LoVo (cell line): Measurements from ENCODE around the gene MRPL51.

Experiments used
- DNase-seq: peaks from one replicate; pipeline ENCODE4 v3.0.0-alpha.2; 2016; ENCODE audit warnings: low spot score

MRPL51 gene

DNA sequence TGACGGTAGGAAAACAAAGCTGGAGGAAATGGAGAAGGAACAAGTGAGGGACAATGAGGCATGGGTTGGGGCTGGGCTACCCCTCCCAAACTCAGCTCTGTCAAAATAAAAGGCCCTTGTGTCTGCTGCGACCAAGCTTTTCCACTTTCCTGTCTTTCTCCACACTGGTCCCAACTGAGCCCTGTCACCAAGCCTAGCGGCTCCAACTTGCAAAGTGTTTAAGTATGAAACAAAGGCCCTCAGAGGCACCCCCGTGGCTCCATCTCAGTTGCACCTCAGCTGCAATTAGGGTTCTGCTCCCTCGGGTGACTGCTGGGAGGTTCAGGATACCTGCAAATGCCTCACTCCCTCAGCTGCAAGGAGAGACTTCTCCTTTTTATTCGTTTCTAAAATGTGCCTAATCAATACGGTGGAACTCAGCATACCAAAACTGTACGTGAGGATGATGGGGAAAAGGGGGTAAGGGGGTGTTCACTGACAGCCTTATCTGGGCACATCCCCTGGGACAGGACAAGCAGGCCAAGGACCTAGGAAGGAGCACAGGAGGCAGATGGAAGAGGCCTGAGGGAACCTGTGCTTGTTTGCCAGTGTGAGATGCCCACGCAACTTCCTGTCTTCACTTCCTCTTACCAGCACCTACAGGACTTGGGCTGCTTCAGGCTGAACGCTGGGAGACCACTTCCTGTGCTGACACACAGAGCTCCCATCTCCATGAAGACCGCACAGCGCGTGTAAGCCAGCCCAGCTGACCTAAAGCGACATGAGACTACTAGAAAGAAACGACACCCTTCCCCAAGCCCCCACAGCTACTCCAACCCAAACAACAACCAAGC lies 31.4 kb downstream of the MRPL51 start:
- DNase-seq, result no peak

DNA sequence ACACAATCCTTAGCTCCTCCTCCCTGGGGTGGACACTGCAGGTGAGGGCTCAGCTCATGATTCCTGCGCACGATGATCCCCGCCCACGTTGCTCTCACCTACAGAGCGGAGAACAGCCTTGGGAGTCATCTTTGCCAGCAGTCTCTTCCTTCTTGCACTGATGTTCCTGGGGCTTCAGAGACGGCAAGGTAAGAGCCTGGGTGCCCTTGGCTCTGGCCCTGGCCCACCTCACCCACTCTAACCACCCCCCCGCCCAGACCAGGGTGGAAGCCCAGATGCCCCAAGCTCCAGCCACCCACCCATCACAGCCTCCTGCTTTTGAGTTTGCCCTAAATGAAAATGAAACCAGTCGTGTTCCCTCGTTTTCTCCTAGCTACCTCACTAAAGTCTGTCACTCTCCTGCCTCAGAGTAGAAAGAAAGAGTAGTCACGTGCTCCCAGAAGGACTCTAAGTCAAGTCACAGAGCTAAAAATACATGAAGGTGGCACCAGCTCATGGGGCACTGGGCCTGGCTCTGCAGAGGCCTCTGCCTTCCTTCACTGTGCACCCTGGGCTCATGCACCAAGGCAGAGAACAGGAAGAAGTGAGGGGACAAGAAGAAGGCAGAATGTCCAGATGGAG lies 32.2 kb downstream of the MRPL51 start:
- no peak for DNase-seq

- DNase-seq, result no peak
These were observed 34.1 kb downstream of the MRPL51 start for GRCh38 chr12:6459004-6459337.

GRCh38 chr12:6458281-6459003 lies 34.6 kb downstream of the MRPL51 start:
- no peak for DNase-seq

GRCh38 chr12:6457220-6457945 lies 35.7 kb downstream of the MRPL51 start:
- no peak for DNase-seq

DNA sequence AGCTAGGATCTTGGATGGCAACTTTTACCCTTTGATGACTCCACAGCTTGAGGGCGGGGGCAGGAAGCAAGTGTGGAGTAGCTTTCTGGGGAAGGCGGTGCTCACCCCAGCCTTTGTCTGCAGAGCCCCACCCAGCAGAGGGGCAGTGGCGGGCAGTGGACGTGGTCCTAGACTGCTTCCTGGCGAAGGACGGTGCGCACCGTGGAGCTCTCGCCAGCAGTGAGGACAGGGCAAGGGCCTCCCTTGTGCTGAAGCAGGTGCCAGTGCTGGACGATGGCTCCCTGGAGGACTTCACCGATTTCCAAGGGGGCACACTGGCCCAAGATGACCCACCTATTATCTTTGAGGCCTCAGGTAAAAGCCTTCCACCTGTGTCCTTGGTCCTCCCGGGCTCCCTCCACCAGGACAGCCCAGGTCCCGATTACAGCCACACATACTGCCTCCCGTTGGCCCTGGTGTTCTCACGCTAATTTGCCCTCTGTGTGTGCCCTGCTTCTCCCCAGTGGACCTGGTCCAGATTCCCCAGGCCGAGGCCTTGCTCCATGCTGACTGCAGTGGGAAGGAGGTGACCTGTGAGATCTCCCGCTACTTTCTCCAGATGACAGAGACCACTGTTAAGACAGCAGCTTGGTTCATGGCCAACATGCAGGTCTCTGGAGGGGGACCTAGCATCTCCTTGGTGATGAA lies 40.0 kb downstream of the MRPL51 start:
- DNase-seq, result no peak

- DNase-seq, result peak; percentile 25
These were observed 40.7 kb downstream of the MRPL51 start for GRCh38 chr12:6452245-6452943.

DNA sequence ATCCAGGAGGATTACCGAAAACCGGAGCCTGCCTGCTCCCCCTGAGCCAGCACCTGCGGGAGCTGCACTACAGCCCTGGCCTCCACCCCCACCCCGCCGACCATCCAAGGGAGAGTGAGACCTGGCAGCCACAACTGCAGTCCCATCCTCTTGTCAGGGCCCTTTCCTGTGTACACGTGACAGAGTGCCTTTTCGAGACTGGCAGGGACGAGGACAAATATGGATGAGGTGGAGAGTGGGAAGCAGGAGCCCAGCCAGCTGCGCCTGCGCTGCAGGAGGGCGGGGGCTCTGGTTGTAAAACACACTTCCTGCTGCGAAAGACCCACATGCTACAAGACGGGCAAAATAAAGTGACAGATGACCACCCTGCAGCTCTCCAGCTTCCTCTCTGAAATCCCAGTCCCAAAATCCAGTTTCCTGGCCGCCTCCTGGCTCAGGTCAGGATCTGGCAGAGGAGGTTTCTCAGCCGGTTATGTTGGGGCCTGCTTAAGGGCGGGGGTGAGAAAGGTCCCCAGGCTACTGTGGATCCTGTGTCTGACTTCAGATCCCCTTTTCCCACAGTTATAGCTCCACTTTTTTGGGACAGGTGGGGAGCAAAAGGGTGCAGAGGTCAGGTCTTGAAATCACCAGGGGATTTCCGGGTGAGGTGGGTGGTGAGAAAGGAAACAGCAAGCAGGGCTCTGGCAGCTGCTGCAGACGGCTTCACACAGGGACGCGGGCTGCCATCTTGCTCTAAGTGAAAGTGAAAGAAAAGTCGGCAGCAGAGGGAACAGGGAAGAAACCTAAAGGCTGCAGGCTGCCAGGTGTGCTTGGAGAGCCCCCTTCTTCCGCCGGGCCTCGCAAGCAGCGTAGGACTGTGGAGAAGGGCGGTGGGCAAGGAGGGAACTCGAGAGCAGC lies 41.5 kb downstream of the MRPL51 start, which contains the start of gene TAPBPL:
Gene TAPBPL (plus strand): TSS at position 695 of the 897 bp plus-strand sequence. CDS start 207 bp downstream, outside the sequence.
- DNase-seq, result peak; percentile 89

DNA sequence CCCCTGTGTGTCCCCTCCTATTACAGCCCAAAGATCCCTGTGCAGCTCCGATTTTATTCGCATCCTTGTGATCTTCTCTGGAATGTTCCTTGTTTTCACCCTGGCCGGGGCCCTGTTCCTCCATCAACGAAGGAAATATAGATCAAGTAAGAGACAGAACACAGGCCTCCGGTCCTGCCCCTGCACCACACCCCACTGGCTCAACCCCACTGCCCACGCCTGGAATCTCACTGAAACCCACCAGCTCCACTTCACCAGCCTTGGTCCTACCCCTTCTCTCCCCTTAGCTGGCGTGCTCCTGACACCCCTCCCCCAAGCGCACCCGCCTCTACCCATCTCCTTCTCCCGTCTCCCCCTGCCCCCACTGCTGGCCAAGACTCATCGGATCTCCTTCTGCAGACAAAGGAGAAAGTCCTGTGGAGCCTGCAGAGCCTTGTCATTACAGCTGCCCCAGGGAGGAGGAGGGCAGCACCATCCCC lies 42.2 kb downstream of the MRPL51 start:
- DNase-seq, result no peak

DNA sequence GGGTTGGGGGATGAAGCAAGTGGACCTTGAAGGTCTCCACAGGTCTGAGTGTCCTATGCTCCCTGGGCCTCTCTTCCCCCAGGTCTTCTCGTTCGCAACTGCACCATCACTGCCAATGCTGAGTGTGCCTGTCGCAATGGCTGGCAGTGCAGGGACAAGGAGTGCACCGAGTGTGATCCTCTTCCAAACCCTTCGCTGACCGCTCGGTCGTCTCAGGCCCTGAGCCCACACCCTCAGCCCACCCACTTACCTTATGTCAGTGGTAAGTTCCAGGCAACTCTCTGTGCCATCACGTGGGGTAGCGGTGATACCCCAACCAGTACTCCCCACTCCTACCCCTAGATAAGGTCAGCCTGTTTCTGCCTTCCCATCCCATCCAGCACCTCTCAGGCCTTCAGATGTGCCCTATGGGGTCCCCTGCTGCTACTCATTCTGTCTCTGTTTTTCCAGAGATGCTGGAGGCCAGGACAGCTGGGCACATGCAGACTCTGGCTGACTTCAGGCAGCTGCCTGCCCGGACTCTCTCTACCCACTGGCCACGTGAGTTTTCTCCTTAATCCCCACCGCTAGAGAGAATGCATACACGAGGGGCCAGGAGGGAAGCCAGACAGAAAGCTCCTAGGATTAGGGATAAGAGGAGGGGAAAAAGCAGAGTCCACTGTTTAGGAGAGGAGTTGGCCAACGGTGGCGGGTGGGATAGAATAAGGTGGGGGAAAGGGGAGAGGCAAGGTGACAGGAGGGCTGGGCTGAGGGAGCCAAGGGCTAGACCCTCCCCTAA lies 42.8 kb downstream of the MRPL51 start:
- no peak for DNase-seq

DNA sequence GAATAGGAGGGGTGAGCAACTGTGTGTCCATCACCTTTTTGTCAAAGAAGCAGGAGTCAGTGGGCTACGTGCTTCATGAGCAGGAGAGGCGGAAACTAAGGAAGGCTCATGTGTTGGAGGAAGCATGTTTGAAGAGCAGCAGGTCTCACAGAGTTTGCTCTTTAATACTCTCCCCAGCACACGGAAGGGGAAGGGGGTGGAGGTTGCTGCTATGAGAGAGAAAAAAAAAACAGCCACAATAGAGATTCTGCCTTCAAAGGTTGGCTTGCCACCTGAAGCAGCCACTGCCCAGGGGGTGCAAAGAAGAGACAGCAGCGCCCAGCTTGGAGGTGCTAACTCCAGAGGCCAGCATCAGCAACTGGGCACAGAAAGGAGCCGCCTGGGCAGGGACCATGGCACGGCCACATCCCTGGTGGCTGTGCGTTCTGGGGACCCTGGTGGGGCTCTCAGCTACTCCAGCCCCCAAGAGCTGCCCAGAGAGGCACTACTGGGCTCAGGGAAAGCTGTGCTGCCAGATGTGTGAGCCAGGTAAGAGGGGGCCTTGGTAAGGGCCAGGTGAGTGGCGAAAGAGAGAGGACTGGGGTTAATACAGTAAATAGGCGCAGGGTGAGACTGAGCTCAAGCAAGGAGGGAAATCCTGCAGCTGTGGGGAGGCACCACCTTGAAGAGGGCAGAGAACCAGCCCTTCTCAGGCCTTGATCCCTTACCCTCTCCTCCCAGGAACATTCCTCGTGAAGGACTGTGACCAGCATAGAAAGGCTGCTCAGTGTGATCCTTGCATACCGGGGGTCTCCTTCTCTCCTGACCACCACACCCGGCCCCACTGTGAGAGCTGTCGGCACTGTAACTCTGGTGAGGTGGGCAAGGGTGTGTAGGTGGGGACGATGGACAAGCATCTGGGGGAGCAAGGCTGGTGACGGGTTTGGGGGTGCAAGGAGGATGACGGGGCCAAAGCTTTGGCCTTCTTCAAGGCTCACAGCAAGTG lies 48.1 kb downstream of the MRPL51 start, which contains the start of gene CD27:
Gene CD27 (plus strand): TSS at position 252 of the 985 bp plus-strand sequence. CDS start 141 bp downstream, at position 393.
- DNase-seq, result no peak

DNA sequence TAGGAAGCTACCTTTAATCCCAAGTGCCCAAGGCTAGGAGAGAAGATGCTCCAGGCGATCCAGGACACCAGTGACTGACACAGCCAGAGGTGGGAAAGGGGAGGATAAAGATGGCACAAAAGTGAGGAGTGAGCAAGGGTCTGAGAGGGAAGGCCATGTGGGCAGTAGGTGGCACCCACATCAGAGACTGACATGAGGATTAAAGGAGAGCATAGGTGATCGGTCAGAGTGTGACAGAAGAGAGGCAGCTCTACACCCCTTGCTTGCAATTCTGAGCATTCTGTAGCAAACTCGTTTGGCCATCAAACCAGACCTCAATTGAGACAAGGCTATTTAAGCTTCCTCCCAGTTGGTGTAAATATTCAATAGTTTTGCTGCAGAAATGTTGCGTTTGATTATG lies 49.0 kb downstream of the MRPL51 start:
- no peak for DNase-seq

GRCh38 chr12:6443361-6443983 lies 49.6 kb downstream of the MRPL51 start:
- no peak for DNase-seq

- DNase-seq, result no peak
These were observed 50.2 kb downstream of the MRPL51 start for GRCh38 chr12:6442836-6443235.
